H9 (cell line): Measurements from ENCODE around the gene ZNF846. TPM values are rescaled to one million over a fixed set of nuclear protein-coding genes. Genes with fewer than 3 reads are reported as not detected.
"Not testable (repeated sequence)": the region's sequence is repeated elsewhere in the genome, so short reads cannot be mapped to it uniquely, and the experiment has no call there.

ENCODE experiments used
- DNase-seq: peaks from one replicate; pipeline ENCODE4 v3.0.0-alpha.2; 2017
- H2AFZ ChIP-seq: one replicate; pipeline ENCODE4 v1.6.1; 2013; ENCODE audit warnings: mild to moderate bottlenecking, low read length, control low read depth, moderate library complexity
- H2AK5ac ChIP-seq: 2 replicates; pipeline ENCODE4 v1.6.1; 2013; ENCODE audit warnings: low read length, control low read depth, mixed read lengths; ENCODE audit not compliant: insufficient read length
- H2BK120ac ChIP-seq: one replicate; pipeline ENCODE4 v1.6.1; 2013; ENCODE audit warnings: low read depth, mild to moderate bottlenecking, low read length, control low read depth, inconsistent platforms; ENCODE audit not compliant: poor library complexity, severe bottlenecking
- H2BK12ac ChIP-seq: 2 replicates; pipeline ENCODE4 v1.6.1; 2013; ENCODE audit warnings: low read length, control low read depth, mixed read lengths, low read depth; ENCODE audit not compliant: insufficient read length
- H2BK15ac ChIP-seq: 2 replicates; pipeline ENCODE4 v1.6.1; 2013; ENCODE audit warnings: low read depth, low read length, control low read depth
- H2BK20ac ChIP-seq: one replicate; pipeline ENCODE4 v1.6.1; 2013; ENCODE audit warnings: low read depth, mild to moderate bottlenecking, low read length, control low read depth, inconsistent platforms; ENCODE audit not compliant: poor library complexity, severe bottlenecking
- H2BK5ac ChIP-seq: 2 replicates; pipeline ENCODE4 v1.6.1; 2013; ENCODE audit warnings: low read length, control low read depth, mixed read lengths; ENCODE audit not compliant: insufficient read length
- H3K14ac ChIP-seq: 2 replicates; pipeline ENCODE4 v1.6.1; 2013; ENCODE audit warnings: low read length, control low read depth; ENCODE audit not compliant: insufficient read depth
- H3K18ac ChIP-seq: 2 replicates; pipeline ENCODE4 v1.6.1; 2013; ENCODE audit warnings: low read depth, mild to moderate bottlenecking, mixed read lengths, low read length, control low read depth; ENCODE audit not compliant: insufficient read length
- H3K23ac ChIP-seq: 2 replicates; pipeline ENCODE4 v1.6.1; 2013; ENCODE audit warnings: low read length, control low read depth, mixed read lengths, low read depth; ENCODE audit not compliant: insufficient read length
- H3K23me2 ChIP-seq: 2 replicates; pipeline ENCODE4 v1.6.1; 2013; ENCODE audit warnings: low read depth, mild to moderate bottlenecking, mixed read lengths, low read length, control low read depth; ENCODE audit not compliant: insufficient read length, poor library complexity, severe bottlenecking
- H3K27ac ChIP-seq: 2 replicates; pipeline ENCODE4 v1.5.1; 2013; ENCODE audit warnings: low read length, control low read depth, mixed read lengths, low read depth; ENCODE audit not compliant: insufficient read length
- H3K27me3 ChIP-seq: 2 replicates; pipeline ENCODE4 v1.6.1; 2013; ENCODE audit warnings: low read length, control low read depth, inconsistent platforms; ENCODE audit not compliant: insufficient read depth
- H3K4ac ChIP-seq: 2 replicates; pipeline ENCODE4 v1.6.1; 2013; ENCODE audit warnings: low read depth, mild to moderate bottlenecking, control low read depth, inconsistent platforms, low read length, moderate library complexity
- H3K4me1 ChIP-seq: 2 replicates; pipeline ENCODE4 v1.6.1; 2013; ENCODE audit warnings: low read length, control low read depth, inconsistent platforms; ENCODE audit not compliant: insufficient read depth
- H3K4me2 ChIP-seq: 2 replicates; pipeline ENCODE4 v1.6.1; 2013; ENCODE audit warnings: low read length, control low read depth, mixed read lengths; ENCODE audit not compliant: insufficient read length, insufficient read depth
- H3K56ac ChIP-seq: 2 replicates; pipeline ENCODE4 v1.6.1; 2013; ENCODE audit warnings: low read depth, mild to moderate bottlenecking, mixed read lengths, low read length, control low read depth; ENCODE audit not compliant: insufficient read length
- H3K79me1 ChIP-seq: 2 replicates; pipeline ENCODE4 v1.6.1; 2013; ENCODE audit warnings: low read depth, mild to moderate bottlenecking, moderate library complexity, low read length, control low read depth, inconsistent platforms; ENCODE audit not compliant: insufficient read depth, poor library complexity, severe bottlenecking
- H3K79me2 ChIP-seq: 2 replicates; pipeline ENCODE4 v1.6.1; 2013; ENCODE audit warnings: low read length, control low read depth, inconsistent platforms; ENCODE audit not compliant: insufficient read depth
- H3K9ac ChIP-seq: 2 replicates; pipeline ENCODE4 v1.6.1; 2013; ENCODE audit warnings: low read length, control low read depth, mixed read lengths; ENCODE audit not compliant: insufficient read length; ENCODE audit errors: extremely low read depth
- H3K9me3 ChIP-seq: one replicate; pipeline ENCODE4 v1.6.1; 2013; ENCODE audit warnings: low read depth, low read length, inconsistent platforms; ENCODE audit not compliant: control insufficient read depth
- H3T11ph ChIP-seq: one replicate; pipeline ENCODE4 v1.6.1; 2013; ENCODE audit warnings: mild to moderate bottlenecking, low read length, control low read depth, inconsistent platforms
- H4K20me1 ChIP-seq: one replicate; pipeline ENCODE4 v1.6.1; 2013; ENCODE audit not compliant: control insufficient read depth, insufficient read length, insufficient read depth
- H4K5ac ChIP-seq: 2 replicates; pipeline ENCODE4 v1.6.1; 2013; ENCODE audit warnings: low read depth, mild to moderate bottlenecking, mixed read lengths, low read length, control low read depth; ENCODE audit not compliant: insufficient read length
- H4K8ac ChIP-seq: replicated peaks from 2 replicates; pipeline ENCODE4 v1.6.1; 2013; ENCODE audit warnings: low read length, control low read depth, mixed read lengths, low read depth; ENCODE audit not compliant: insufficient read length
- H4K91ac ChIP-seq: 2 replicates; pipeline ENCODE4 v1.6.1; 2013; ENCODE audit warnings: low read depth, mild to moderate bottlenecking, moderate library complexity, mixed read lengths, low read length, control low read depth; ENCODE audit not compliant: insufficient read length
- H3K27ac Mint-ChIP-seq, 3 experiments: 2 replicates in 2 of 3; 3 replicates in 1 of 3; pipeline ENCODE4 v1.8.0; 2020 to 2021; ENCODE audit warnings: mixed read lengths in 3 of 3, mild to moderate bottlenecking in 1 of 3, moderate library complexity in 1 of 3
- H3K27me3 Mint-ChIP-seq: 2 replicates; pipeline ENCODE4 v1.8.0; 2021; ENCODE audit warnings: low read depth, mild to moderate bottlenecking, moderate library complexity, mixed read lengths
- H3K36me3 Mint-ChIP-seq, 3 experiments: 2 replicates in 2 of 3; 3 replicates in 1 of 3; pipeline ENCODE4 v1.8.0; 2020 to 2021; ENCODE audit warnings: low read depth in 3 of 3, mixed read lengths in 3 of 3; ENCODE audit not compliant: insufficient read depth in 1 of 3
- H3K4me1 Mint-ChIP-seq, 2 experiments: 2 replicates each; pipeline ENCODE4 v1.8.0; 2020; ENCODE audit warnings: mixed read lengths in 2 of 2
- H3K4me3 Mint-ChIP-seq, 2 experiments: 2 replicates in 1 of 2; 3 replicates in 1 of 2; pipeline ENCODE4 v1.8.0; 2020 to 2021; ENCODE audit warnings: mild to moderate bottlenecking in 2 of 2, mixed read lengths in 2 of 2, moderate library complexity in 1 of 2
- H3K9me3 Mint-ChIP-seq, 2 experiments: 2 replicates in 1 of 2; 3 replicates in 1 of 2; pipeline ENCODE4 v1.8.0; 2020; ENCODE audit warnings: mild to moderate bottlenecking in 2 of 2, mixed read lengths in 2 of 2, moderate library complexity in 1 of 2
- CTCF ChIP-seq: fragments of 200-600 bp; sonication (generic); conservative IDR thresholded peaks from 3 replicates; pipeline ENCODE4 v1.8.0; 2021; ENCODE audit warnings: antibody characterized with exemption, mild to moderate bottlenecking
- WGBS: extraction: QIAGEN DNeasy Blood & Tissue Kit; methylation state at CpG from one replicate; pipeline ENCODE4 v1.1.7; 2013; ENCODE audit warnings: missing lambda C conversion rate, low lambda C conversion rate, mixed read lengths; ENCODE audit not compliant: insufficient read length; ENCODE audit errors: extremely low coverage; 5-methylcytosine and 5-hydroxymethylcytosine counted together
- total RNA-seq: library from RNA; stranded (reverse); gene quantifications from 2 replicates; pipeline ENCODE4 v1.2.1, GENCODE V29; 2021

The ZNF846 gene
- total RNA-seq, 1 experiment from 2014 or later, result 9.2 TPM

- Histone ChIP-seq H3K27ac (no peak overlapping the region), H4K8ac (no peak overlapping the region), H3K23ac (no peak overlapping the region), H4K20me1 (no peaks in the 10 kb centered on the region), H4K5ac (no peak overlapping the region), H3K9ac (no peak overlapping the region), H2BK120ac (no peak overlapping the region), H2BK15ac (no peak overlapping the region), H3K18ac (no peak overlapping the region), H2AFZ (no peak overlapping the region), H3T11ph (no peak overlapping the region), H3K9me3 (no peaks in the 10 kb centered on the region), H3K14ac (no peak overlapping the region), H2BK12ac (no peak overlapping the region), H3K79me2 (no peaks in the 10 kb centered on the region), H2AK5ac (no peak overlapping the region), H2BK5ac (no peak overlapping the region), H4K91ac (no peak overlapping the region), H3K27me3 (no peaks in the 10 kb centered on the region), H3K56ac (no peak overlapping the region), H3K23me2 (no peaks in the 10 kb centered on the region), H3K4me2 (no peak overlapping the region), H2BK20ac (no peak overlapping the region), H3K4me1 (no peaks in the 10 kb centered on the region), H3K79me1 (no peaks in the 10 kb centered on the region), H3K4ac (no peak overlapping the region)
- no peak for TF ChIP-seq CTCF
- Mint-ChIP-seq H3K36me3 (peaks cover 4 to 10% (median 7%) of the 10 kb centered on the region in 3 experiments; a peak in 6 of 7 replicates), H3K9me3 (peaks cover 0 to 2% of the 10 kb centered on the region in 2 experiments; a peak in 1 of 5 replicates), H3K27me3 (no peaks in the 10 kb centered on the region; the same call in 1 of the 2 replicates), H3K4me1 (peaks cover 42 to 52% of the 10 kb centered on the region in 2 experiments), H3K4me3 (peak overlapping the region in 1 of 2 experiments; percentile 50; a peak in 2 of 5 replicates), H3K27ac (peak overlapping the region in 2 of 3 experiments; percentile 85 to 86; a peak in 5 of 7 replicates)
- DNase-seq, result peak; percentile 43
- WGBS, result no CpG with 5 or more reads among the region's 11 CpGs
These were observed 20.5 kb upstream of the ZNF846 start for GRCh38 chr19:9789066-9789465.

- not testable (repeated sequence) for H3K4me3 Mint-ChIP-seq, H3K27me3 Mint-ChIP-seq
These were observed 20.1 kb upstream of the ZNF846 start for GRCh38 chr19:9788604-9789003.

More at GRCh38 chr19:9788604-9789003, 20.1 kb upstream of the ZNF846 start:
- H4K20me1 ChIP-seq, H2BK20ac ChIP-seq, H3K27ac Mint-ChIP-seq, DNase-seq, H3K36me3 Mint-ChIP-seq, H3K23me2 ChIP-seq, H4K91ac ChIP-seq, H3K9me3 Mint-ChIP-seq, H3K79me2 ChIP-seq, H2AK5ac ChIP-seq, H3K56ac ChIP-seq, H2AFZ ChIP-seq, H4K8ac ChIP-seq, H3K9ac ChIP-seq, H2BK5ac ChIP-seq, H3K4me1 ChIP-seq, H3K23ac ChIP-seq, H3K9me3 ChIP-seq, H3K14ac ChIP-seq, H3K4ac ChIP-seq, H3K27me3 ChIP-seq, H2BK12ac ChIP-seq, H4K5ac ChIP-seq, H3K18ac ChIP-seq, H3K79me1 ChIP-seq, H3K4me2 ChIP-seq, H2BK15ac ChIP-seq, H3T11ph ChIP-seq, H3K27ac ChIP-seq, H2BK120ac ChIP-seq: not testable (repeated sequence)
- peaks cover 43 to 52% of the 10 kb centered on the region in 2 experiments for H3K4me1 Mint-ChIP-seq
- WGBS, result no CpG with 5 or more reads among the region's 13 CpGs
